IPS DF 4.7 (cell line): ENCODE results near the gene SELENOT.

Source experiments
- DNase-seq: peaks from one replicate; pipeline ENCODE4 v3.0.0-alpha.2; 2013; ENCODE audit warnings: low spot score; ENCODE audit errors: extremely low read depth

Gene SELENOT

GRCh38 chr3:150662410-150663200 is 59.5 kb downstream of the SELENOT start:
- DNase-seq, result no peak

- DNase-seq, result no peak
Observed at GRCh38 chr3:150663461-150663860, 60.3 kb downstream of the SELENOT start.

GRCh38 chr3:150666167-150666566 is 63.0 kb downstream of the SELENOT start:
- DNase-seq, result no peak

GRCh38 chr3:150673966-150674365 is 70.8 kb downstream of the SELENOT start:
- DNase-seq, result no peak

GRCh38 chr3:150675587-150675986 is 72.5 kb downstream of the SELENOT start:
- DNase-seq, result no peak
